HEK293T (cell line): ENCODE results near the gene RNU1-4.
"Not testable (repeated sequence)": the region's sequence is repeated elsewhere in the genome, so short reads cannot be mapped to it uniquely, and the experiment has no call there.

ENCODE experiments used
- ARNT ChIP-seq: fragments of 450-650 bp; IDR thresholded peaks from 2 replicates; pipeline ENCODE4 v1.6.1; 2017; ENCODE audit warnings: mild to moderate bottlenecking
- BHLHE40 ChIP-seq: fragments of 450-650 bp; IDR thresholded peaks from 2 replicates; pipeline ENCODE4 v1.6.1; 2016; ENCODE audit warnings: mild to moderate bottlenecking, moderate library complexity, borderline replicate concordance
- CTBP1 ChIP-seq: fragments of 450-650 bp; IDR thresholded peaks from 2 replicates; pipeline ENCODE4 v1.6.1; 2016; ENCODE audit warnings: borderline replicate concordance
- ELF4 ChIP-seq: fragments of 450-650 bp; IDR thresholded peaks from 2 replicates; pipeline ENCODE4 v1.6.1; 2017; ENCODE audit warnings: antibody characterized with exemption
- FOXM1 ChIP-seq: fragments of 450-650 bp; IDR thresholded peaks from 2 replicates; pipeline ENCODE4 v1.6.1; 2017; ENCODE audit warnings: mild to moderate bottlenecking, borderline replicate concordance
- HDGF ChIP-seq: fragments of 450-650 bp; IDR thresholded peaks from 2 replicates; pipeline ENCODE4 v1.6.1; 2017; ENCODE audit warnings: antibody characterized with exemption, borderline replicate concordance
- L3MBTL2 ChIP-seq: fragments of 450-650 bp; conservative IDR thresholded peaks from 2 replicates; pipeline ENCODE4 v1.6.1; 2016; ENCODE audit warnings: mild to moderate bottlenecking
- LEF1 ChIP-seq: fragments of 450-650 bp; IDR thresholded peaks from 2 replicates; pipeline ENCODE4 v1.6.1; 2017; ENCODE audit warnings: mild to moderate bottlenecking, borderline replicate concordance
- PKNOX1 ChIP-seq: fragments of 450-650 bp; IDR thresholded peaks from 2 replicates; pipeline ENCODE4 v1.6.1; 2016
- SP1 ChIP-seq: fragments of 450-650 bp; IDR thresholded peaks from 2 replicates; pipeline ENCODE4 v1.6.1; 2017
- SUZ12 ChIP-seq: fragments of 450-650 bp; IDR thresholded peaks from 2 replicates; pipeline ENCODE4 v1.6.1; 2016; ENCODE audit warnings: mild to moderate bottlenecking
- TARDBP ChIP-seq: fragments of 450-650 bp; IDR thresholded peaks from 2 replicates; pipeline ENCODE4 v1.6.1; 2016
- ZNF384 ChIP-seq: fragments of 450-650 bp; IDR thresholded peaks from 2 replicates; pipeline ENCODE4 v1.6.1; 2016

GRCh38 chr1:16703141-16703540 lies 37.2 kb upstream of the RNU1-4 start:
- TF ChIP-seq ARNT, PKNOX1, TARDBP, SP1, FOXM1, L3MBTL2, HDGF, ELF4, LEF1, SUZ12, ZNF384, CTBP1, BHLHE40: not testable (repeated sequence)
